Fibroblast of pulmonary artery (primary cell): Measurements from ENCODE around the gene TP53BP1.

Experiments
- DNase-seq: peaks from one replicate; pipeline ENCODE4 v3.0.0-alpha.2; 2010; ENCODE audit warnings: low read depth
- H3K4me3 ChIP-seq: replicated peaks from 2 replicates; pipeline ENCODE4 v1.5.1; 2011; ENCODE audit warnings: low read depth, mild to moderate bottlenecking, control low read depth, low read length, moderate library complexity
- CTCF ChIP-seq: IDR thresholded peaks from 2 replicates; pipeline ENCODE4 v1.5.1; 2011; ENCODE audit warnings: mild to moderate bottlenecking, control low read depth, low read length, inconsistent platforms; ENCODE audit errors: missing control alignments

Gene TP53BP1

DNA sequence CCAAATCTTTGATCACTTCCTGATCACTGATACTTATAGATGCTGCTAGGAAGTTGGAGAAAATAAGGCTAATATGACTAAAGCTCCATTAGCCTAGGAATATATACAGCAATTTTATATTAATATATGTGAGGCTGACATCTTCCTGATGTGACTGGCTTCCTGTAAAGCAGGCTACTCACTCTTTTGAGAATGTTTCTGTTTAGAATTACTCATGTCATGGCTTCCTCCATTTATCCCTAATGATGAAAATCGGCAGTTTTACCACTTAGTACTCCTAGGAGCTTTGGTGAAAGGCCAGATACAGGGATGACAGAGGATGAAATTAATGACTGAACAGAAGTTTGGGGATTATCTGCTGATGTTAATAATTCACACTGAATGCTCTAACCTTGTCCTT lies 20.6 kb upstream of the TP53BP1 start:
- no peak for TF ChIP-seq CTCF
- no peak overlapping the region for H3K4me3 ChIP-seq
- no peak for DNase-seq

- peak; percentile 22 for DNase-seq
- peak overlapping the region; percentile 71 for H3K4me3 ChIP-seq
- peak; percentile 35 for TF ChIP-seq CTCF
These were observed 18.3 kb upstream of the TP53BP1 start for GRCh38 chr15:43511012-43511885.

GRCh38 chr15:43510200-43511011 lies 17.4 kb upstream of the TP53BP1 start:
- peak; percentile 46 for TF ChIP-seq CTCF
- DNase-seq = peak; percentile 99
- H3K4me3 ChIP-seq = peak overlapping the region; percentile 71

DNA sequence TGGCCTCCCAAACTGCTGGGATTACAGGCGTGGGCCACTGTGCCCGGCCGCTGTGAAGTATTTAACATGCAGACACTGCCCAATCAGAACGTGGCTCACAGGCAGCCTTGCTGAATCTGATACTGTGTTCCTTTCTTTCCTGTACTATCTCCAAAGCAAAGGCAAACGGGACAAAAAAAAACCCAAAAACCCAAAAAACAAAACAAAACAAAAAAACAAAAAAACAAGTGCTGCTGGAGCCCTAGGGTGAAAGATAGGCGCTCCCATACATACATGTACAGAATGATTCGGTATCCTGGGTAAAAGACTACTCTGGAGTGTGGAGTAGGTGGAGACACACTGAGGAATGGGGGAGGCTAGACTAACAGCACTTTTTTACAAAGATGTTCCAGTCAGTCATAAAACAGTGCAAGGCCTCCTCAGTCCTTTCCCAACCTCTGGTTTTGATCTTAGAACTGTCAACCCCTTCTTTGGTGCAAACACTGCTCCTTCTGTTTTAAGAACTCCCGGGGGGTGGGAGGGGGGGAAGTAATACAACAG lies 16.8 kb upstream of the TP53BP1 start:
- TF ChIP-seq CTCF = no peak
- peak overlapping the region; percentile 71 for H3K4me3 ChIP-seq
- DNase-seq = no peak

GRCh38 chr15:43508991-43509659 lies 16.2 kb upstream of the TP53BP1 start:
- no peak overlapping the region for H3K4me3 ChIP-seq
- peak; percentile 44 for DNase-seq

DNA sequence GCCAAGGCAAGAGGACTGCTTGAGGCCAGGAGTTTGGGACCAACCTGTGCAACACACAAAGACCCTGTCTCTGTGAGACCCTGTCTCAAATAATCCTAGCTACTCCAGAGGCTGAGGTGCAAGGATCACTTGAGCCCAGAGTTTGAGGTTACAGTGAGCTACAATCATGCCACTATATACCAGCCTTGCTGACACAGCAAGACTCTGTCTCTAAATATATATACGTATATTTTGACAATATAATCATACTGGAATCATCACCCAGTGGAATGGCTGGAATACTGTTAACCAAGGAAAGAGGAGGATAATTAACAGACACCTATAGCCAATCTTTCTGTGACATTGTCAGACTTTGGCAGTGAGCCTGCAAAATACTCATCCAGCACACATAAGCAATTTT lies 15.5 kb upstream of the TP53BP1 start:
- H3K4me3 ChIP-seq = no peak overlapping the region
- no peak for TF ChIP-seq CTCF
- no peak for DNase-seq

More at GRCh38 chr15:43508991-43509659, 16.2 kb upstream of the TP53BP1 start:
- TF ChIP-seq CTCF = no peak
